HPDE6-E6E7 (cell line): ENCODE results near the gene CAMKK1.

Experiments
- DNase-seq: peaks from one replicate; pipeline ENCODE4 v3.0.0; 2011; ENCODE audit warnings: missing footprints; ENCODE audit errors: extremely low spot score

Gene CAMKK1

DNA sequence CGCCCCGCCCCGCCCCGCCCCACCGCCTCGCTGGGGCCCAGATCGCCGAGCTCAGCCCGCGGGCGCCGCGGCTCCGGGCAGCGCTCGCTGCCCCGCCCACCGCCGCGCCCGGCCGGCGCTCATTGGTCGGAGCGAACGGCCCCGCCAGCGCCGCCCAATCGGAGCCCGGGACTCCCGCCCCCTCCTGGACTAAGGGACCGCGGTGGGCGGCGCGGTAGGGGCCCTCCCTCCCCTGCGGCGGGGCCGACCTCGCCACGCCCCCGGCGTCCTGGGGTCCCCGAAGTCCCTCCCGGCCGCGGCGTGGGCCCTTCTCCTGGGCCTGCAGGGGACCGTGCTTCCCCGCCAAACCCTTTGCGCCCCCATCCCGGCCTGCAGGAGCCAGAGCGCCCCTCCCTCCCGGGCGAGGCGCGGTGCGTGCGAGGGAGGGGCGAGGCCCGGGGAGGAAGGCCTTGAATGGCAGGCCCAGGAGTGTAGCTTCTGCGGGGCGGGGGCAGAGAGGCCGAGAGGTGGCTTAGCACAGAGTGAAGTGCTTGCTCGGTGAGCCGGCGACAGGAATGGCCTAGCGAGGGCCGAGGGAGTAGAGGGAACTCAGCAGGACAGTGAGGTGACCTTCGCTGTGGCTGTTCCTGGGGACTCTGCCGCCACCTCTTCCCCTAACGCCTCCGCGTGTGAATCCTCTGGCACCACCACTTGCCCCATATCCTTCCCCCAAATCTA, at the start of gene CAMKK1:
Gene CAMKK1 (minus strand): TSS at position 51 of the 717 bp plus-strand sequence. CDS start 7,366 bp downstream, outside the sequence.
- peak; percentile 83 for DNase-seq

DNA sequence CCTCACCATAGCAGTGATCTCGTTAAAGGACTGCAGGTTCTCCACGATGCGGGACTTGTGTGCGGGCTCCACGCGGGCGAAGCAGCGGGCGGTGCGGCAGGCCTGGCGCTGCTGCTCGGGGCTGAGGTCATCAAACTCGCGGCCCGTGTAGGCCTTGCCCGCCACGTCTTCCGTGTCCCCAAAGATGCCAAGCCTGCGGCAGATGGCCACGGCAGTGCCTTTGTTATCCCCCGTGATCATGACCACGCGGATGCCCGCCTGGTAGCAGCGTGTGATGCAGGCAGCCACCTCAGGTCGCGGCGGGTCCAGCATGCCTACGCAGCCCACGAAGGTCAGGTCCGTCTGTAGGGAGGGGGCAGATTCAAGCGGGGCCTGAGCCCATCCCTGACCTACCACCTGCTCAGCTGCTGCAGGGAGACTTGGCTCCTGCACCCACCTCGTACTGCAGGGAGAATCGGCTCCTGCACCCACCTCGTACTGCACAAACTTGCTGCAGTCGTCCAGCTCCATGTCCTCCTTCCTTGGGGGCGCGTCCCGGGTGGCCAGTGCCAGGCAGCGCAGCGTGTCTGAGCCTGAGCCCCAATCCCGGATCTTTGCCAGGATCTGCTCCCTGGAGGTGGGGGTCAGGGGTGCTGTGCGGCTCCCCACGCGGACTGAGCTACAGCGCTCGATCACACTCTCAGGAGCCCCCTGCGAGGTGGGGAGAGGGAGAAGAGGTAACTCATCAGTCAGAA, 48.3 kb upstream of the CAMKK1 start:
- no peak for DNase-seq

DNA sequence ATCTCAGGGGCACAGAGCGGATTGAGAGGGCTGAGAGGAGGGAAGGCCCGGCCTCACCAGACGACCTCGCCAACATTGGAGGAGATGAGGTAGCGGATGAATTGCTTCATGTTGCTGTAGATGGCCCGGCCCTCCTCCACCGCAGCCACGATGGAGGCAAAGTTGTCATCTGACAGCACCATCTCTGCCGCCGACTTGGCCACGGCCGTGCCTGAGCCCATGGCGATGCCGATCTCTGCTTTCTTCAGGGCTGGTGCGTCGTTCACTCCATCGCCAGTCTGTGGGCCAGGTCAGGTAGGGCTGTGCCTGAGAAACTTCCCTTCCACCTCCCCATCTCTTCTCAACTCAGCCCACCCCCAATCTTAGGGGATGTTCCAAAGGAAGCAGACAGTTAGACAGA, 44.5 kb upstream of the CAMKK1 start:
- no peak for DNase-seq

DNA sequence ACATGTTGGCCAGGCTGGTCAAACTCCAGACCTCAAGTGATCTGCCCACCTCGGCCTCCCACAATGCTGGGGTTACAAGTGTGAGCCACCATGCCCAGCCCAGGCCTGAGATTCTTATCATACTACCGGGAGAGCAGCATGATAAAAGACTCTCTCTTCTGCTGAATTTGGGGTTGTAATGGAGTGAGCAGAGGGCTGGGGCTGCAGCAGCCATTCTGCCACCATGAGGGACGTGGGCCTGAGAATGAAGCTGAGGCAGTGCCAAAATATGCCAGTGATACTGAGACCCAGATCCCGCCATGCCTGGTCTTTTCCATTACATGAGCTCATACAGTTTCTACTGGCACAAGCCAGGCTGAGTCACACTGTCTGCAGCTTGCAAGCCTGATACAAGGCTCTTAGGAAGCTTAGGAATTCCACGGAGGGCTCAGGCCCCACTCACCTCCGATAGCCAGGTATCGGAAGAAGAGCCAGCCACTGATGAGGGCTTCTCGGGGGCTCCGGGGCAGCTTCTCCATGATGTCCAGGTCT, 43.0 kb upstream of the CAMKK1 start:
- DNase-seq: no peak

DNA sequence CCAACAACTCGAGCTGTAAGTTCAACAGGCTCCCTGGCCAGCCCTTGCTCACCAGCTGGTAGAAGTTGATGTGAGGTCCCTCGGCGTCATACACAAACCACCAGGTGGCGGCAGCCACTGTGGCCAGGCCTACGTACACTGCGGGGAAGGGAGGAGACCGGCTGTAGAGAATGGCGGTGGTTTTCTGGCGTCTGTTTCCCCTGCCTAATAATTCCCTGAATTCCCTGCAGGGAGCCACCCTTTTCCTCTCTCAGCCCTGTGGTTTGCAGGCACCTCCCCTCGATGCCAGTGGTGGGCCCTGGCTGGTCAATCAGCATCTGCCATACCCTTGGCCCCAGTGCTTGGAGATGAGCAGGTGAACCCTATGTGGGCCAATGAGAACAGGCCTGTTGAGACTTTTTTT, 42.3 kb upstream of the CAMKK1 start:
- peak; percentile 49 for DNase-seq

DNA sequence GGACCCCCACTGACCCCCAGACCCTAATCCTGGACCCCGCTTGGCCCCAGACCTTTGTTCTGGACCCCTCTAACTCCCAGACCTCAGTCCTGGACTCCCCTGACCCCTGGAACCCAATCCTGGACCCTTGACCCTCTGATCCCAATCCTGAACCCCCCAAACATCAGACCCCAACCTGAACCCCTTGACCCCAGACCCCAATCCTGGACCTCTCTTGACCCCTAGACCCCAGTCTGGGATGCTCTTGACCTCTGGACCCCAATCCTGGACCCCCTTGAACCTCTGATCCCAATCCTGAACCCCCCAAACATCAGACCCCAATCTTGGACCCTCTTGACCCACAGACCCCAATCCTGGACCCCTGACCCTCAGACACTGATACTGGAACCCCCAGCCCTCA, 36.9 kb upstream of the CAMKK1 start:
- no peak for DNase-seq

DNA sequence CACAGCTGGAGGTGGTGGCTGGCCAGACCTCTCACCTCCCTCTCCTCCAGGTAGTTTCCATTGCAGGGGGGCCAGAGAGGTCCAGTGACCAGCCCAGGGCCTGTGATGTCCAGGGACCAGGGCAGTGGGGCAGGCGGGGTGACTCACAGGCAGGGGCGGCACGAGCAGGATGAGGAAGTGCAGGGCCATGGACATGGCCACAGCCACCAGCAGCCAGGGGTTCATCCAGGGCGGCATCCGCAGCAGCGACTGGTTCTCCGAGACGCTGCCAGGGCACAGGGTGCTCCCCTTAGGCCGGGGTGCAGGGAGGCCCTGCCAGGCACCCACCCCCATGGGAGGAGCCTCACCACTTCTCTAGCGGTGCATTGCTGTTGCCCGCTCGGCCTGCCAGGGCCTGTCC, 36.3 kb upstream of the CAMKK1 start:
- no peak for DNase-seq

DNA sequence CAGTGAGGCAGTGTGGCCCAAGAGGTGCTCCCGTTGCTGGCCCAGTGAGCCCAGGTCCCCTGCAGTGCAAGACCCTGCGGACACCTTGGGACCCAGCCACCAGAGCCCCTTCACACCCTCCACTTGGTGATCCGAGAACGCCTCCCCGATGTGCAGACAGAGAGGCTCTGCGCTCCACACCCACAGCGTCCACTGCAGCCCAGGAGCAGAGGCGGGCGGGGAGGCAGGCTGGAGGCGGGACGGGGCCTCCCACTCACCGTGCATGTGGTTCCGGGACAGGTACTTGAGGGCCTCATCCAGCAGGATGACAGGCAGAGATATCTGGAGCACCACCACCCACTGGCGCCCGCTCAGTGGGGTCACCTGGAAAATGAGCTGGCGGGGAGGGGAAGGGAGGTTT, 35.6 kb upstream of the CAMKK1 start:
- no peak for DNase-seq

DNA sequence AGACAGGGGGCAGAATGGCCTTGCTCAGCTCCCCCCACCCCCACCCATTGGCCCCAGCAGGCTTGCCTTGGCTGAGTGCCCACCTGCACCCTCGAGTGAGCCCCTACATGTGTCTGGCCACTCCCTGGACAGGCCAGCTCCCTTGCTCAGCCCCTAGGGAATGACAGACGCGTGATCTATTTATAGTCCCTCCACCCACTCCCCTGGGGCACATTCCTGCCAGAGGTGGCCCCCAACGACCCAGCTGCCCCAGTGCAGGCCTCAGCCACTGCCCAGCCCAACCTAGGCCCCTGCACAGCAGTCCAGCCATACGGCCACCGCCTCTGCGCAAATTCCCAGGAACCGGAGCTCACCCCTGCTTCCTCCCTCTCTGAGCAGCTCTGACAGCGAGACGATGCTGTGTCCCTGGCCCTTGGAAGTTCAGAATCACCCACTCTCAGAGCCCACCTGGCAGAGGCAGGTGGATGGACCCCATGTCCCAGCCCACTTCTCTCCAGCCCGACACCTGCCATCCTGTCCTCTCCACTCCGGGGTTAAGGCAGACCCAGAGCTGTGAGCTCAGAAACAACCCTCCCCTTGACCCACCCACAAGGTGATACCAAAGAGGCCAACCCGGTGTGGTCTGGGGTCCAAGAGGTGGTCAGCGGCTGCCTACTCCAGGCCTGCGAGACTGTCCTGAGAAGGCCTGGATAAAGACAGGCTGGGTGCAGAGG, 34.9 kb upstream of the CAMKK1 start:
- DNase-seq: no peak

DNA sequence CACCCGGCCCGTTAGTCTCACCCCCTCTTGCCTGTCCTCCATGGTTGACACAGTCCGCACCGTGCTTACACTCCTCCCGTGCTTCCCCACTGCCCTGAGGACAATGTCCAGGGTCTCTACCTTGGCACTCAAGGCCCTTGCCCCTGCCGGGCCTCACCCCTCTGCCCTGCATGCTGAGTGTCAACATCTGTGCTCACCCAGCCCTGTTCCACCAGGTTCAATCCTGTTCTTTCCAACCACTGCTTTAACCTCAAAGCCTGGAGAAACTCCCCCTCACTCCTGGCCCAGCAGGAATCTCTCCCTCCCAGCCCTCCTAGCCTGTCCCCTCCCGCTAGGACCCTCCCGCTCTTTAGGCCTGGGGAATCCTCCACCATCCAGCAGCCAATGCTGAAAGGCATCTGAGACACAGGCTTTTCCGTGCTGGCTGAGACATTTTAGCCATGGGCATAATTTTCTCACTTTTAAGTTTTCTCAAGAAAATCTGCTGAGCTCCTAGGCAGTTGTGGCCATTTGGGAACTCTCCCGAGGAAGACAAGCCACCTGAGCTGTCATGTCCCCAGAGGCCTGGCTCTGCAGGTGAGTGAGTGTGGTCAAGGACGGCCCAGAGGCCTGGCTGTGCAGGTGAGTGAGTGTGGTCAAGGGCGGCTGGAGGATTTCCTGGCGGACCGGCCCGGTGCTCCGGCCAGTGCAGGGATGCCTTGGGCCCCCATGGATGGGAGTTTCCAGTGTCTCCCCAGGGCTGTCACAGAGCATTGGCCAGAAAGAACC, 34.2 kb upstream of the CAMKK1 start:
- DNase-seq: no peak

DNA sequence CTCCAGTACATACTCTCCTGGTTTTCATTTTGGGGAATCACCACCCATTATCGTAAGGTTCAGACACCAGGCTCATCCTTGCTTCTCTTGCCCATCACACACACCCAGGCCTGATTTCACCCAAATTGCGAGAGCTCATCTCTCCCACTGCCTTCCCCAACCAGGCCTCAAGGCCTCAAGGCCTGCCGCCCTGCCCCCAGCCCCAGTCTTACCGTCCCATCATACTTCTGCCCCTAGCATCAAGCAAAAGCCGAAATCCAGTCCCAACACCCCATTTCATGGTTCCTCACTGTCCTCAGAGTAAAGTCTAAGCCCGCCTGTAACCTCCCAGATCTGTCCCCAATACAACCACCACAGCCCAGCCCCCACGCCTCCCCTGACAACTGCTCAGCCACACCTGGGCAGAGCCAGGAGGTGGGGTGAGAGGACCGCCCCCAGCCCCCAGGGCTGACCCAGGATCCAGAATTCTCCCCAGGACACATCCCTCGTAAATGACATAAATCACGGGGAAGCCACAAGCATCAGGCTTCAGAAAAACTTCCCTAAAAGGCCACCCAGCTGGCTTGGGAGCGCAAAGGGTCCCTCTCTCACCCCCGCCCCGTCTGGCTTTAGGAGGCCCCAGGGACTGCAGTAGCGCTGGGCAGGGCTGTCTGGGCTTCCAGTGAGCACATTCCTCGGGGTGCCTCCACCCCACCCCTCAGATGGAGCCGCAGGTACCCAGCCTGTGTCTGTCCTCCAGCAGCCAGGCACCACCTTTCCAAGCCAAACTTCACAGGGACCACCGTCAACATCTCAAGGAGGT, 33.0 kb upstream of the CAMKK1 start:
- no peak for DNase-seq

DNA sequence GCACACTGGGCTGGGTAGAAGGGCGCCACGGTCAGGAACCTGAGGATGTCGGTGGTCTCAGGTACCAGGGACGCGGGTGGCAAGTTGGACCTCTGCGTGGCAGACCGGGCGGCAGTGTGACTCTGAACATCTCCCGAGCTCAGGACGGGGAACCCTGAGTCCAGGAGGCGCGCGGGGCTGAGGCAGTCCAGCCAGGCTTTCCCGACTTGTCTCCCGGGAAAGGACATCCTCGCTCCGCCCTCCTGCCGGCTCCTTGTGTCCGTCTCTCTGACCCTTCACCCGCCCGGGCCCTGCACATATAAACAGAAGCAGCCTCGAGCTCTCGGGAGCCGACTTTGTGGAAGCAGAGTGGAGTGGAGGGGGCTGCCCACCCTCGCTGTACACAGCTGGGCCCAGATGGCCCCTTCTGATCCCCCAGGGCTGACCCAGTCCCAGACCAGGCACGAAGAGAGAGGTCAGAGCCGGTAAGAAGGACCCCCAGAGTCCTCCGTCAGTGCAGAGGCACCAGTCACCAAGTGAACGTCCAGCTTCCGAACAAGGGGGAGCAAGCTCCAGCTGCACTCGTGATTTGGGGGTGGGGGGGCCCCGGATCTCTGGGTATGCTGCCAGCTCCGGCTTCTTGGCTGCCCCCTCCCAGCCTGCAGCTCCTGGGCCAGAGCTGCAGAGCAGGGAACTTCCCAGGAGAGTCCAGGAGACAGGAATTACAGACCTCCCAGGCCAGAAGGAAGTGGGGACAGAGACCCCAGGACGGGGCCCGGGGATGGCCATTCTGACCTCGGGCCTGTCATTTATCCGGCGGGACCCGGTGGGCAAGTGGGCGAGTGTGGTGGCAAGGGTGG, 31.9 kb upstream of the CAMKK1 start:
- DNase-seq: no peak

DNA sequence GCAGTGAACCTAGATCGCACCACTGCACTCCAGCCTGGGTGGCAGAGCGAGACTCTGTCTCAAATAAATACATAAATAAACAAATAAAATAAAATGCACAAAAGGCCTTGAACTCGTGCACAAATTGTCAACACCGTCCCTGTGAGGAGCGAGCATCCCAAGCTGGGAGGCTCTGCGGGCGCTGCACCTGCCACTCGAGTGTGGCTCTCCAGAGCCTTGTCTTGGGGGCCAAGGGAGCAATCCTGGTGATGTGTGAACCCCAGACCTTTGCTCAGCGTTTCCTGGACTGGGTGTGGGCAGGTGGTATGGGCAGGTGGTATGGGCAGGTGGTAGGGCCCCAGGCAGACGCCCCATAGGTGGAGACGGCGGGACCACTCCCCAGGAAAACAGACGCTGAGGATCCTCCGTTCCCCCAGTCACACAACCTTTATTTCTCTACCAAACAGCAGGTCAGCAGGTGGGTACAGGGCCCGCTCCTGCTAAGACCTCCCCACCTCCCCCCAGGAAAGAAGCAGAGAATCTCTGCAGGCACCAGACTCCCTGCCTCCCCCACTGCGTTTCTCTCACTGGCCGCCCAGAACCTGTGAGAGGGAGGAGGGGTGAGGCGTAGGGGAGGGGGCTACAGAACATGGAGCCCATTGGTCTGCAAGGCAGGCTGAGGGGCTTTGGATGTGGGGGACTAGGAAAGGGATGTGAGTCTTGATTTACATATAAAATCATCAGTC, 30.8 kb upstream of the CAMKK1 start:
- no peak for DNase-seq

DNA sequence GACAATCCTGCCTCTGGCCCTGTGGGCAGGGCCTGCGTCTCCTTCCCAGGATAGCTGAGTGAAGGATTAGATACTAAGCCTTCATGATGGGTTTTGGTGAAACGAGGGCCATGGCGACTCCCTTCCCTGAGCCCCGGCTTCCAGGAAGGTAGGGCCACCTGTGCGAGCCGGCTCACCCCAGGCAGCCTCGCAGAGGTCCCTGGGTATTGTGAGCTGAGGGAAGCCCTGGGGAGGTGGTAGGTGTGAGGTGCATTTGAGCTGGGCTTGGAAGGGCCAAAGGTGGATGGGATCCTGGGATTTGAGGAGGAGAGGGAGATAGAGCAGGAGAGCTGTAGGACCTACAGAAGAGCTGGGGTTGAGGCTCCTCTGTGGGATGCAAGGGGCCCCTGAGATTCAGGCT, 29.9 kb upstream of the CAMKK1 start:
- no peak for DNase-seq

DNA sequence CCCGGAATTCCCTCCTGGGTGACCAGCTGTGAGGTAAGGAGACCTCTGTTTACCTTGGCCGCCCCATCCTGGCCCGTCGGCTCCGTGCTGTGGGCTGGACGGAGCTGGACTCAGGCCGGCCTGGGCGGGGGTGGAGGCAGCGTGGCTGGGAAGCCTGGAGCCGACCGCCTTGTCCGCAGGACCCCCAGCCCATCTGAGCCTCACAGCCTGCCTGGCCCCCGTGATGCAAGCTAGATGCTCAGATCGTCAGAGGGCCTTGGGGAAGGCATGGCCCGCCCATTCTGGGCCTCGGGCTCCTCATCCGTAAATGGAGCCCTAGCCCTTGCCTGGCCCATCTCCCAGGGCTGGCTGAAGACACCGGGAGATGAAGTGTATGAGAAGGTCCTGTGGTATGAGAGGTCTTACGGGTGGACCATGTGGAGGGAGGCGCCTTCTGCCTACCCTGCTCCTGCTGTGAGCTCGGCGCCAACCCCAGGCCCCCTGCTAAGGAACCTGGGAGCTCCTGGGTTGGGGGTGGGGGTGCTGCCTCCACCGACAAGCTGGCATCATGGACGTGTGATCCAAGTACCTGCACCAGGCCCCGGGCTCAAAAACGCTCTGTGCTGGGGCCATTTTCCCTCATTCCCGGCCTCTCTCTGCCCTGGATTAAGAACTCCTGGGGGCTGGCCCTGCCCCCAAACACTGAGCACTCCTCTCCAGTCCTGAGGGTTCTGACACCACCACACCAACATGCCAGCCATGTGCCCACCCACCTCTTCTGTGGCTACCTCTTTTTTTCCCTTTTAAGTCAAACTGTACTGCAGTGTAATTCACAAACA, 28.9 kb upstream of the CAMKK1 start:
- no peak for DNase-seq

DNA sequence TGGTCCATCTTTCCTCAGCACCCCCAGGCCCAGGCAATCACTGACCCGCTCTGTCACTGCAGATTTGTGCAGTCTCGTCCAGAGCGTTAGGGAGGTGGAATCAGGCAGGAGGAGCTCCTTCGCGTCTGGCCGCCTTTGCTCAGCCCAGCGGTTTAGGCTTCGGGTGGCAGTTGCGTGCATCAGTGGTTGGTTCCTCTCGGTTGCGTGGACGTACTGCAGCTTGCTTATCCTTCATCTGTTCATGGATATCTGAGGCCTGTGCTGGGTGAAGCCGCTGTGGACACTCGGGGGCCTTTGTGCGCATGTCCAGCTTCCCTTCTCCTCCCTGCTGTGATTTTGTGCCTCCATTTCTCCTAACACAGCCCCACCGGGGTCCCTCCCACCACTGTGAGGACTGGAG, 28.2 kb upstream of the CAMKK1 start:
- DNase-seq: no peak

DNA sequence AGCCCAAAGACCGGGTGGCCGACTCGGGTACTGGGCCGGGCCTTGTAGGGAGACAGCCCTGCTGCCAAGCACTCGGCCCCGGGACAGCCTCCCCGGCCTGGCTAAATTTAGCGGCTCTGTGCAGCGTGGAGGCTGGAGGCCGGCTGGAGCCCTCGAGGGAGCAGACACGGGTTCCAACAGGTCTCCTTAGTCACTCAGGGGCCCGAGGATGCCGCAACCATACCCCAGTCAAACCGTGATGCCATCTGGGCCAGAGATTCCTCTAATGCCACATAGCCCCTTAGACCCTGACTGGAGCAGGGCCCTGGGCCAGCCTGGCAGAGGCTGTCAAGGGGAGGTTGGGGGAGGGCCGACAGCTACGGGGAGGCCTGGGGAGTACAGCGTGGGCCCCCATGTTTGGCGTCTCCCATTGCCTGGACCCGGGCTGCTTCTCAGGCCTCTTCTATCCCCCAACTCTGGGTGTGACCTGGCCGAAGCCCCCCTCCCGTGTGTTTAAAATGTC, 26.3 kb upstream of the CAMKK1 start:
- DNase-seq: peak; percentile 33
